Thoracic aorta (tissue), 2 donors: Measurements from ENCODE around the gene FBXL16. TPM values are rescaled to one million over a fixed set of nuclear protein-coding genes. Genes with fewer than 3 reads are reported as not detected.

Experiments used
- ATAC-seq: fragments of 150-250 bp; one replicate; pipeline ENCODE4 v1.8.0; 2017; ENCODE audit warnings: low read depth; ENCODE audit not compliant: insufficient number of reproducible peaks, low FRiP score
- DNase-seq: peaks from one replicate; pipeline ENCODE4 v3.0.0-alpha.2; 2020; ENCODE audit warnings: low spot score
- H3K27ac ChIP-seq, 2 donors: fragments of 200-600 bp; sonication (generic); 1 replicate in 1 of 2; 2 replicates in 1 of 2; pipeline ENCODE4 v1.5.1; 2016; ENCODE audit warnings: mild to moderate bottlenecking in 2 of 2, moderate library complexity in 2 of 2
- H3K27me3 ChIP-seq: fragments of 200-600 bp; sonication (generic); replicated peaks from 2 replicates; pipeline ENCODE4 v1.6.0; 2016; ENCODE audit warnings: mild to moderate bottlenecking; ENCODE audit not compliant: insufficient read depth
- H3K36me3 ChIP-seq: fragments of 200-600 bp; sonication (generic); one replicate; pipeline ENCODE4 v1.5.1; 2016
- H3K4me1 ChIP-seq, 2 donors: fragments of 200-600 bp; sonication (generic); 1 replicate in 1 of 2; 2 replicates in 1 of 2; pipeline versions ENCODE4 v1.5.1 to v1.6.0; 2016; ENCODE audit warnings: low read depth in 2 of 2, mild to moderate bottlenecking in 1 of 2; ENCODE audit not compliant: control insufficient read depth in 1 of 2
- H3K4me3 ChIP-seq: fragments of 200-600 bp; sonication (generic); 2 replicates; pipeline ENCODE4 v1.5.1; 2016; ENCODE audit warnings: mild to moderate bottlenecking
- H3K9me3 ChIP-seq: fragments of 200-600 bp; sonication (generic); 2 replicates; pipeline ENCODE4 v1.5.1; 2016
- CTCF ChIP-seq: fragments of 200-600 bp; sonication (generic); IDR thresholded peaks from one replicate; pipeline ENCODE4 v1.5.1; 2019; ENCODE audit warnings: antibody characterized with exemption
- total RNA-seq, 2 donors: library from RNA; depleted of rRNA; stranded (reverse); fragments of >200 nt; gene quantifications; one replicate each; pipeline versions ENCODE4 v1.1.0 to v1.2.3, GENCODE V29; 2016

FBXL16 gene
- total RNA-seq, 2 donors from 2014 or later, result not detected

- H3K9me3 ChIP-seq, result no peaks in the 10 kb centered on the region
- no peak for TF ChIP-seq CTCF
- H3K27me3 ChIP-seq, result no peaks in the 10 kb centered on the region
- no peak for ATAC-seq
- no peak overlapping the region for H3K4me3 ChIP-seq
- H3K4me1 ChIP-seq, result peaks cover 21 to 42% of the 10 kb centered on the region in 2 donors
- DNase-seq, result no peak
- no peak overlapping the region for H3K27ac ChIP-seq
- H3K36me3 ChIP-seq, result no peaks in the 10 kb centered on the region
Observed at GRCh38 chr16:717450-718245, 12.0 kb upstream of the FBXL16 start.

GRCh38 chr16:716768-717325 is 11.2 kb upstream of the FBXL16 start:
- no peak overlapping the region for H3K27ac ChIP-seq
- H3K4me1 ChIP-seq, result peaks cover 20 to 37% of the 10 kb centered on the region in 2 donors
- H3K36me3 ChIP-seq, result no peaks in the 10 kb centered on the region
- no peak for TF ChIP-seq CTCF
- H3K27me3 ChIP-seq, result no peaks in the 10 kb centered on the region
- H3K4me3 ChIP-seq, result no peak overlapping the region
- no peak for DNase-seq
- ATAC-seq, result no peak
- no peaks in the 10 kb centered on the region for H3K9me3 ChIP-seq

GRCh38 chr16:716200-716568 is 10.6 kb upstream of the FBXL16 start:
- H3K27me3 ChIP-seq, result no peaks in the 10 kb centered on the region
- peaks cover 15 to 32% of the 10 kb centered on the region in 2 donors for H3K4me1 ChIP-seq
- no peaks in the 10 kb centered on the region for H3K36me3 ChIP-seq
- TF ChIP-seq CTCF, result no peak
- peak overlapping the region; percentile 81 for H3K4me3 ChIP-seq
- H3K27ac ChIP-seq, result no peak overlapping the region
- DNase-seq, result no peak
- H3K9me3 ChIP-seq, result no peaks in the 10 kb centered on the region
- ATAC-seq, result no peak

- Histone ChIP-seq H3K4me1 (peaks cover 15 to 32% of the 10 kb centered on the region in 2 donors), H3K36me3 (no peaks in the 10 kb centered on the region), H3K4me3 (peak overlapping the region; percentile 81), H3K27ac (no peak overlapping the region), H3K27me3 (no peaks in the 10 kb centered on the region), H3K9me3 (no peaks in the 10 kb centered on the region)
- no peak for TF ChIP-seq CTCF
- DNase-seq, result no peak
- ATAC-seq, result no peak
Observed at GRCh38 chr16:715477-716199, 10.0 kb upstream of the FBXL16 start.
